ENCODE measurements around the gene TNIK. TPM values are rescaled to one million over a fixed set of nuclear protein-coding genes. Genes with fewer than 3 reads are reported as not detected.

The TNIK gene
- total and polyA plus RNA-seq, 2 of the 13 experiments (the other 11 are each of a cell fraction or from before 2014, with no cell fraction given) = 0.15 to 0.22 TPM

DNA sequence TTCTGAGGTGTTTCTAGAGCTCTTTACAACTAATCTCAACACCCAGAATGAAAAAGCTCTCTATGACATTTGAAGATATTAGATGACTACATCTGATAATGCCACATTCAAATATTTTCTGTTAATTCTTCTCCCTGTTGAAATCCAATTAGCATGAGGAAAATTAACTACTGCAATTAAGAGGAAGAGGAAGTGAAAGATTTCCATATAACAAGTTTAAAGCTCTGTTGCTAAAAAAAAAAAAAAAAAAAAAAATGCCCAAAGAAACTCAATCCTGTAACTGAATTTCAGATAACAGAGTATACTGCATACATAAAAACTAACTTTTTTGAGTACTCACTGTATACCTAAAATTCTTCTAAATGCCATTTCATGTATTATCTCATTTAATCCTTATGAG, 109.8 kb downstream of the TNIK start:
- no peaks in the 10 kb centered on the region for H3K9me3 ChIP-seq (ENCODE audit: low read length)
- no peaks in the 10 kb centered on the region for H3K4me1 ChIP-seq (ENCODE audit: insufficient read depth, low read length)
- ChIA-PET POLR2A (no interaction called here), CTCF (ENCODE audit: low intra/inter-chr PET ratio, low total read pairs) (no interaction called here)
- no peaks in the 10 kb centered on the region for H3K36me3 ChIP-seq (replicated peaks in 1 of 2; ENCODE audit: control insufficient read depth in 1 of 2, insufficient read depth in 2 of 2, low read length in 2 of 2)
- TF ChIP-seq, protein P1, sequence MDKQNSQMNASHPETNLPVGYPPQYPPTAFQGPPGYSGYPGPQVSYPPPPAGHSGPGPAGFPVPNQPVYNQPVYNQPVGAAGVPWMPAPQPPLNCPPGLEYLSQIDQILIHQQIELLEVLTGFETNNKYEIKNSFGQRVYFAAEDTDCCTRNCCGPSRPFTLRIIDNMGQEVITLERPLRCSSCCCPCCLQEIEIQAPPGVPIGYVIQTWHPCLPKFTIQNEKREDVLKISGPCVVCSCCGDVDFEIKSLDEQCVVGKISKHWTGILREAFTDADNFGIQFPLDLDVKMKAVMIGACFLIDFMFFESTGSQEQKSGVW (CRISPR knock-in tag; IDR thresholded peaks at IDR 0.05; ENCODE audit: borderline replicate concordance) = no peak
- TF ChIP-seq ZNF607 (CRISPR knock-in tag; IDR thresholded peaks at IDR 0.05; ENCODE audit: borderline replicate concordance) (no peak), ZNF644 (CRISPR knock-in tag; IDR thresholded peaks at IDR 0.05; ENCODE audit: low read depth) (no peak), SRSF4 (IDR thresholded peaks at IDR 0.05; ENCODE audit: low read depth, low read length, poor library complexity, severe bottlenecking) (no peak), AKAP8 (CRISPR knock-in tag; IDR thresholded peaks at IDR 0.05) (no peak), KLF9 (CRISPR knock-in tag; IDR thresholded peaks at IDR 0.05; ENCODE audit: low read depth) (no peak), KLF12 (CRISPR knock-in tag; IDR thresholded peaks at IDR 0.05; ENCODE audit: borderline replicate concordance) (no peak), ZFAT (CRISPR knock-in tag; conservative IDR thresholded peaks at IDR 0.05) (no peak)
- TF ChIP-seq, protein P2, sequence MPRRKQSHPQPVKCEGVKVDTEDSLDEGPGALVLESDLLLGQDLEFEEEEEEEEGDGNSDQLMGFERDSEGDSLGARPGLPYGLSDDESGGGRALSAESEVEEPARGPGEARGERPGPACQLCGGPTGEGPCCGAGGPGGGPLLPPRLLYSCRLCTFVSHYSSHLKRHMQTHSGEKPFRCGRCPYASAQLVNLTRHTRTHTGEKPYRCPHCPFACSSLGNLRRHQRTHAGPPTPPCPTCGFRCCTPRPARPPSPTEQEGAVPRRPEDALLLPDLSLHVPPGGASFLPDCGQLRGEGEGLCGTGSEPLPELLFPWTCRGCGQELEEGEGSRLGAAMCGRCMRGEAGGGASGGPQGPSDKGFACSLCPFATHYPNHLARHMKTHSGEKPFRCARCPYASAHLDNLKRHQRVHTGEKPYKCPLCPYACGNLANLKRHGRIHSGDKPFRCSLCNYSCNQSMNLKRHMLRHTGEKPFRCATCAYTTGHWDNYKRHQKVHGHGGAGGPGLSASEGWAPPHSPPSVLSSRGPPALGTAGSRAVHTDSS (CRISPR knock-in tag; conservative IDR thresholded peaks at IDR 0.05) = no peak
- H3K4me2 ChIP-seq (ENCODE audit: low read depth, low read length) = no peak overlapping the region
- no peaks in the 10 kb centered on the region for H3K27me3 ChIP-seq (ENCODE audit: control insufficient read depth in 1 of 2, insufficient read depth in 2 of 2, low read length in 2 of 2)
- no peak for FAIRE-seq
- ATAC-seq = no peak
- in situ Hi-C loops (cut with HindIII; ENCODE audit: extremely low pct_ligation_motif_present, low pct_unique_long_range_greater_than_20kb) = no loop called here
- no peaks in the 10 kb centered on the region for H4K20me1 ChIP-seq (ENCODE audit: insufficient read depth, low read length)
- H3K9ac ChIP-seq (ENCODE audit: insufficient read depth, low read depth, low read length) = no peak overlapping the region
- no peaks in the 10 kb centered on the region for H3K79me2 ChIP-seq (ENCODE audit: insufficient read depth, low read length)
- no peak overlapping the region for H3K27ac ChIP-seq (ENCODE audit: extremely low read length, insufficient read depth, low read length)
- intact Hi-C loops (cut with micrococcal nuclease; ENCODE audit: unreplicated experiment) = no loop called here
- H2AFZ ChIP-seq (ENCODE audit: low read length) = no peak overlapping the region
- DNase-seq (ENCODE audit: low spot score) = no peak
- BruUV-seq (replicated peaks) = no TSS peak
- no peak overlapping the region for H3K4me3 ChIP-seq (replicated peaks in 1 of 3; ENCODE audit: insufficient read depth in 1 of 3, low read depth in 2 of 3, low read length in 3 of 3)

All from HepG2 (cell line).